8988T (cell line): ENCODE data around the gene ACOX3.
A peak's percentile ranks its signal among the peaks of the same experiment; 100 is the strongest.
"Not testable (repeated sequence)": the region's sequence is repeated elsewhere in the genome, so short reads cannot be mapped to it uniquely, and the experiment has no call there.

Experiments used
- DNase-seq: peaks from one replicate; pipeline ENCODE4 v3.0.0; 2011

Gene ACOX3

GRCh38 chr4:8440492-8441311 lies at the start of gene ACOX3, which contains the start of gene TRMT44:
Gene ACOX3 (minus strand): TSS chr4:8440723. CDS start chr4:8416521, 24,202 bp downstream.
Gene TRMT44 (plus strand): TSS chr4:8440777. CDS start chr4:8440823, 46 bp downstream.
- peak; percentile 61 for DNase-seq

- DNase-seq = no peak
Observed at GRCh38 chr4:8488791-8489369, 48.4 kb upstream of the ACOX3 start.

- DNase-seq = not testable (repeated sequence)
Observed at GRCh38 chr4:8486643-8487042, 46.1 kb upstream of the ACOX3 start.

- DNase-seq = no peak
Observed at GRCh38 chr4:8480221-8480620, 39.7 kb upstream of the ACOX3 start.

DNA sequence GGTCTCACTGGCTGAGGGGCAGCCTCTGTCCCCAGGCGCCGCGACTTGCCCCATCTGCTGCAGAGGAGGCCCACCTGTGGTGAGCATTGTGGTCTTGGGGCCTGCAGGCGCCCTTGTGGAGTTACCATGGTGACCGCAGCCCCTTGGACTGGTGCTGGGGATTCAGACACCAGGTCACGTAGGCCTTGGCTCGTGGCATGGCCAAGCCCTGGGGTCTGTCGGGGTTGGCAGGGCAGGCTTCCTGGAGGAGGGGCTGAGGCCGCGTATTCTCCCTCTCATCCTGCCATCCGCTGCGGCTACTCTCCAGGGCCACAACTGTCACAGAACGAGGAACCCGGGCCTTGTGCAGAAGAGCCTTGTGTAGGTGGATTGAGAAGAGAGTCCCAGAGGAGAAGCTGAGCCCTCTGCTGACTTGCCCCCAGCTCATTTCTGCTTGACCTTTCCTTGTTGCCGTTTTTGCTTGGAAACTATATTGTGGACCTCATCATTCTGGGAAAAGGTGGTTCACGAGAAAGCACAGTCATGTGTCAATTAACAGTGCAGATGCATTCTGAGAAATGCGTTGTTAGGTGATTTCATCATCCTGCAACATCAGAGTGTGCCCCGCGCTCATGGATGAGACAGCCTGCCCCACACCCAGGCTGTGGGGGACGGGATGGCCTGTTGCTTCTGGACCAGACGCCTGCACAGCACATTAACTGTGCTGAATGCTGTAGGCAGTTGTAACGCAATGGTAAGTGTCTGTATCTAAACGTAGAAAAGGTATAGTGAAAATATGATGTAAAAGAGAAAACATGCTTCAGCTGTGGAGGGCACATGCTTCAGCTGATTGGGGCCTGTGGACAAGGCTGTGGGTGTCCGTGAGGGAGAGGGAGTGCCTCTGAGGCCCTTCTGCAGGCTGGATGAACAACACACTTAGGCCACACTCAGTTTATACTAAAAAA lies 38.5 kb upstream of the ACOX3 start:
- no peak for DNase-seq

- no peak for DNase-seq
Observed at GRCh38 chr4:8478371-8478770, 37.8 kb upstream of the ACOX3 start.

GRCh38 chr4:8477676-8478075 lies 37.2 kb upstream of the ACOX3 start:
- no peak for DNase-seq

- DNase-seq = no peak
Observed at GRCh38 chr4:8477095-8477635, 36.6 kb upstream of the ACOX3 start.

DNA sequence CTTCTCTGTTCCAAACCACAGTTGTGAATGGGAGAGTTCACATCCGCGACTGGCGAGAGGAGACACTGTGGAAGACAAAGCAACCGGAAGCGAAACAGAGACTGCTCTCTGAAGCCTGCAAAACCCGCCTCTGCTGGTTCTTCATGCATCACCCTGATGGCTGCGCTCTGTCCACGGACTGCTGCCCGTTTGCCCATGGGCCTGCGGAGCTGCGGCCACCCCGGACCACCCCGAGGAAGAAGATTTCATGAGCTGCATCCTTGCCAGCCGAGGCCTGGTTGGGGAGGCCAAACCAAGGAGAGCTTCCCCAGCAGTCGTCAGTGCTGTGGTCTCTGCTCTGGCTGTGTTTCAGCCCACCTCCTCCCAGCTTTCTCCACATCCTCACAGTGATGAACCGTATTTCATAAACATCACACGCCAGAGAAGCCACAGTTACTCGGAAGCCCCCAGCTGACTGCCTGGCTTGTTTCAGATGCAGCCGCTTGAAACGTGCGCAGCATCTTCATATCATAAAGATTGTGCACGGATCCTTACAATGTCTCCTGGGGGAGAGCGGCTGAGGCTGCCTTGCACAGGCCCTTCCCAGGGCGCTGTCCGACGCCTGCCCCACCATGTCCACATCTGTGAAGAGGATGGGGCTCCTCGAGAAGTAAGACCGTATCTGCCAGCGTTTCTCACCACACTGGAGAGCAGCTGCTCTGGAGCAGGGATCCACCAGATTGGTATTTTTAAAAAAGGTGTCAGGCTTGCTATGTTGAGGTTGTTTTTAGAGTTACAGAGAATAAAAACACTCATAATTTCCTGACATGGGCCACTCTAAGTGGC lies 35.4 kb upstream of the ACOX3 start:
- no peak for DNase-seq

- no peak for DNase-seq
Observed at GRCh38 chr4:8474856-8475255, 34.3 kb upstream of the ACOX3 start.

DNA sequence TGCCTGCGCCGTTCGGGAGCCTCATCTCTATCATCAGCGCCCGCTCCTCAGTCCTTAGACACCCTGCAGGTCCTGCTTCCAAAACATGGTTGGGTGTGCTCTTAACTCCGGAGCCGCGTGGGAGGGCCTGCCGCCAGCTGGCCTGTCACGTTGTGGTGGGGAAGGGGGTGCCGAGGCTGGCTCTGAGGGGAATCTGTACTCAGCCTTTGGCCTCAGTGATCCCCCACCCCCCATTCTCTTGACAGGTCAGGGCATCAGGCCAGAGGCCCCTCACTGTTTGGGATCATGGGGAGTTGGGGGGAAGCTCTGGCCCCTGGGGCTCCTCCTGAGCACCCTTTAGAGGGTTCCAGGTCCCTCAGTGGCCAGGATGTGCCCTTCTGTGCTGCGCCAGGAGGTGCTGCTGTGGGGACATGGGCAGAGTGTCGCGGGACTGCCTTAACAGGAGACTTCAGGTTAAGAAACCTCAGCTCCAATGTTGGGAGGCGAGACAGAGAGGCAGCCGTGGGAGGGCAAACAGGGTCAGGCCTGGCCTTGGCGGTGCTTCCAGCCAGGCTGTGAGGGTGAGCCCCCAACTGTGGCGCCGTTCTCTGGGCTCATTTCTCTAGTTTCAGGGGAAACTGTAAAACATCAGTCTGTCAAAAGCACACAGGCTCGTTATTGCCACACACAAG lies 33.5 kb upstream of the ACOX3 start:
- peak; percentile 14 for DNase-seq

GRCh38 chr4:8473198-8473919 lies 32.8 kb upstream of the ACOX3 start:
- no peak for DNase-seq

DNA sequence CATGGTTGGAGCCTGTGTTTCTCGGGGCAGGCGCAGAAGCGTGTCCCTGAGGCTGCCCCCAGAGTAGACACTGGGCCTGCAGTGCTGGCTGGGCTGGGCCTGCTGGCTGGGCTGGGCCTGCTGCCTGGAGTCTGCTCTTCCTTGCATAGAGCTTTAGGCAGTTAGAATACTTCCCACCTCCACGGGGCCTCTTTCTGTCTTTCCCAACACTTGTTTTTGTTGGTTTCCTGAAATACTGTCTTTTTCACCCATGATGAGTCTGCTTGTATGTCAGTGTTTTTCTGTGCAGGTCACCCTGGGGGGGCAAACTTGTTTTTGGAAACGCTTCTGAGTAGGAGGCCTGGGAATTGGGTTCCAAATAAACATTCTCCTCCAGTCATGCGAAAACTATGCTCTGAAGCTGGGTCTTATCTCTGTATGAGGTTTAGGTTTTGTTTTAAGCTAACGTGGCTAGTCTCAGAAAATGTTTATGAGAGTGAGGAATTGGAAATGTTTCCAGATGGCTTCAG lies 32.2 kb upstream of the ACOX3 start:
- no peak for DNase-seq

GRCh38 chr4:8472158-8472688 lies 31.7 kb upstream of the ACOX3 start:
- no peak for DNase-seq

GRCh38 chr4:8471211-8471875 lies 30.8 kb upstream of the ACOX3 start:
- no peak for DNase-seq

DNA sequence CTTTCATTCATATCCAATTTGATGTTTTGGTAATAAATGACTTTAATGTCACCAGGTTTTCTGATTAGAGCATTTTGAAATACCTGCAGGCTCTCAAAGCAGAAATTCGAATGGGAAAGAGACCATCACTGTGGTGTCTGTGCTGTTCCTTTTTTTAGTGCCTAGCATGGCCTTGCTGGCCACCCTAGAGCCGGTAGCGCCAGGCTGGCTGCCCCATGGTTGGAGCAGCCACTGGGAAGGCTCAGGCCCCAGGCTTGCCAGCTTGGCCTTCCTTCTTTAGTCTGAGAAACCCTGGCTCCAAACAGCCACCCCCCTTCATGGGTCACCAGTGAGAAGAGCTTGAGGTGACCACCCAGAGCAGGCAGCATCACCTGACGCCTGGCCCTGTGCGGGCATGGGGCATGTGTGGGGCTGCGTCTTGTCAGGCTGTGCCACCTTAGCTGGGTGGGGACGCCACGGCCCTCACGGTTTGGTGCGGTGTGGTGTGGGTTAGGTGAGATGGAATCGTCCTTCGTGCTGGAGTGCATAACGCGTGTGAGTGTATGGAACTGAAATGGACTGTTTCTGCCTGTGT lies 30.0 kb upstream of the ACOX3 start:
- no peak for DNase-seq

GRCh38 chr4:8469550-8469949 lies 29.0 kb upstream of the ACOX3 start:
- DNase-seq = no peak

DNA sequence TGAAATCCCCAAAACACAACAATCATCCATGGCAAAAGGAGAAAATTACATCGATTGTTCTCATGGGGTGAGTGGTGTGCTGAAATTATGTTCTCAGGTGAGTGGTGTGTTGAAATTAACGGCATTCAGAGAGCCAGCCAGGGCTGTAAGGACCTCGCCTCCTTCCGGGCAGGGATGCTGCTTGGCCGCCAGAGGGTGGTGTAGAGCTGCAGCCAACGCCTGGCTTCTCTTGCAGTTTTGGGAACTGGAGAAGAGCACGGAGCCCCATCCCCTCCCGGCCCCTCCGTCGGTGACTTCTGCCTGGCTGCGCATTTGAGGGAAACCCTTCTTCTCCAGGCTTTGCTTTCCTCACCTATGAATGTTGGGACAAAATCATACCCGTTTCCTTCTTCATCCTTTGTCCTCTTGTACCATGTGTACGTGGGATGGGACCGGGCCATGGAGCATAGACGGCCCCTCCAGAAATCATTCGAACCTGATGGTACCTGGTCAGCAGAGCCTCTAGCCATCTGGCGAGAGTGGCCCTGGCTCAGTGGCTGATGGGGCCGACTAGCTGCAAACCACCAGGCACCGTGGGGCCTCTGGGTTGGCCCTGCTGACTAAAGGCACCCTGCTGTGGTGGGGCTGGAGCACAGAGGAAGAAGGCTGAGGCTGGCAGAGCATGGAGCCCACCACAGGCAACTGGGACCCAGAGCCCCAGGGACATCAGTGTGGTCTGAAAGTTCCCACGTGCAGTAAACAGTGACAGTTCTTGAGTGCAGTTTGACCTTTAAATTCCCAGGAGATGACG lies 28.4 kb upstream of the ACOX3 start:
- DNase-seq = peak; percentile 75

- DNase-seq = no peak
Observed at GRCh38 chr4:8467016-8467415, 26.5 kb upstream of the ACOX3 start.
